NCI-H146 treated with DMSO at 0.1 percent for 48 hours (cell line): Measurements from ENCODE around the gene HPS3.
"Not testable (repeated sequence)": the region's sequence is repeated elsewhere in the genome, so short reads cannot be mapped to it uniquely, and the experiment has no call there.

Experiments used
- DNase-seq: peaks from one replicate; lab custom pipeline; 2025; ENCODE audit not compliant: unreplicated experiment; lab: John Stamatoyannopoulos, UW

Gene HPS3

GRCh38 chr3:149129326-149130205, at the start of gene HPS3:
TSS of gene HPS3 (plus strand) at chr3:149129638. CDS start at chr3:149129724, 86 bp downstream.
- DNase-seq = peak; percentile 95

GRCh38 chr3:149080011-149080698, 49.3 kb upstream of the HPS3 start:
- DNase-seq = no peak

GRCh38 chr3:149080699-149081091, 48.7 kb upstream of the HPS3 start:
- no peak for DNase-seq

GRCh38 chr3:149081772-149082171, 47.7 kb upstream of the HPS3 start:
- no peak for DNase-seq

- peak; percentile 69 for DNase-seq
Measured at GRCh38 chr3:149085828-149086231, 43.6 kb upstream of the HPS3 start.

GRCh38 chr3:149086232-149086988, 43.0 kb upstream of the HPS3 start, which contains the start of gene HLTF:
TSS of gene HLTF (minus strand) at chr3:149086533. CDS start at chr3:149086336, 197 bp downstream.
- DNase-seq = peak; percentile 98

GRCh38 chr3:149087208-149087607, 42.2 kb upstream of the HPS3 start:
- DNase-seq = no peak

GRCh38 chr3:149089395-149089794, 40.0 kb upstream of the HPS3 start:
- DNase-seq = no peak

- DNase-seq = no peak
Measured at GRCh38 chr3:149090461-149090860, 39.0 kb upstream of the HPS3 start.

- DNase-seq = no peak
Measured at GRCh38 chr3:149090907-149091306, 38.5 kb upstream of the HPS3 start.

GRCh38 chr3:149091983-149092382, 37.5 kb upstream of the HPS3 start:
- no peak for DNase-seq

GRCh38 chr3:149095487-149095886, 34.0 kb upstream of the HPS3 start:
- no peak for DNase-seq

- DNase-seq = not testable (repeated sequence)
Measured at GRCh38 chr3:149097987-149098386, 31.5 kb upstream of the HPS3 start.

- no peak for DNase-seq
Measured at GRCh38 chr3:149101154-149101553, 28.3 kb upstream of the HPS3 start.

- DNase-seq = no peak
Measured at GRCh38 chr3:149101641-149102040, 27.8 kb upstream of the HPS3 start.

GRCh38 chr3:149104484-149104883, 25.0 kb upstream of the HPS3 start:
- DNase-seq = no peak

GRCh38 chr3:149114458-149114857, 15.0 kb upstream of the HPS3 start:
- DNase-seq = no peak

- DNase-seq = no peak
Measured at GRCh38 chr3:149115114-149115513, 14.3 kb upstream of the HPS3 start.

- DNase-seq = no peak
Measured at GRCh38 chr3:149118724-149119123, 10.7 kb upstream of the HPS3 start.

GRCh38 chr3:149119466-149119865, 10.0 kb upstream of the HPS3 start:
- DNase-seq = no peak
